ENCODE measurements around the gene TBX10. TPM values are rescaled to one million over a fixed set of nuclear protein-coding genes. Genes with fewer than 3 reads are reported as not detected.
"Not testable (repeated sequence)": the region's sequence is repeated elsewhere in the genome, so short reads cannot be mapped to it uniquely, and the experiment has no call there.

The TBX10 gene
- total and polyA plus RNA-seq, 4 donors, result not detected

GRCh38 chr11:67594480-67594879 lies 45.1 kb downstream of the TBX10 start:
- no peak for DNase-seq
- Histone ChIP-seq H3K27ac (ENCODE audit: low read depth in 1 of 2, low read length in 1 of 2) (no peak overlapping the region), H3K4me3 (no peak overlapping the region), H3K4me1 (ENCODE audit: control insufficient read depth in 5 of 5, insufficient read depth in 5 of 5, low read length in 5 of 5) (no peaks in the 10 kb centered on the region), H3K9ac (ENCODE audit: insufficient read depth in 1 of 2, low read length in 2 of 2) (no peak overlapping the region), H3K36me3 (ENCODE audit: control insufficient read depth in 4 of 4, insufficient read depth in 4 of 4, low read length in 4 of 4) (peaks cover 0 to 3% (median 0%) of the 10 kb centered on the region in 4 donors), H3K9me3 (ENCODE audit: control insufficient read depth in 4 of 4, insufficient read depth in 3 of 4, low read length in 3 of 4) (no peaks in the 10 kb centered on the region), H3K27me3 (ENCODE audit: control insufficient read depth in 3 of 3, insufficient read depth in 3 of 3, low read length in 2 of 3) (no peaks in the 10 kb centered on the region)
- WGBS, 2 donors, result 67 to 70% methylated on average over 3 of the region's 3 CpGs
- TF ChIP-seq CTCF (IDR thresholded peaks at IDR 0.05; ENCODE audit: control extremely low read depth, extremely low read depth), result no peak
- no peak for ATAC-seq (ENCODE audit: insufficient read depth, low FRiP score)

- DNase-seq, result no peak
These were observed 46.0 kb downstream of the TBX10 start for GRCh38 chr11:67593565-67593905.

GRCh38 chr11:67592880-67593564 lies 46.5 kb downstream of the TBX10 start:
- no peak overlapping the region for H3K4me3 ChIP-seq
- H3K27ac ChIP-seq (ENCODE audit: low read depth in 1 of 2, low read length in 1 of 2), result no peak overlapping the region
- H3K27me3 ChIP-seq (ENCODE audit: control insufficient read depth in 3 of 3, insufficient read depth in 3 of 3, low read length in 2 of 3), result no peaks in the 10 kb centered on the region
- TF ChIP-seq CTCF (IDR thresholded peaks at IDR 0.05; ENCODE audit: control extremely low read depth, extremely low read depth), result no peak
- peaks cover 0 to 4% (median 1%) of the 10 kb centered on the region in 4 donors for H3K36me3 ChIP-seq (ENCODE audit: control insufficient read depth in 4 of 4, insufficient read depth in 4 of 4, low read length in 4 of 4)
- H3K4me1 ChIP-seq (ENCODE audit: control insufficient read depth in 5 of 5, insufficient read depth in 5 of 5, low read length in 5 of 5), result no peaks in the 10 kb centered on the region
- WGBS, 2 donors, result 77 to 84% methylated on average over 12 of the region's 12 CpGs
- no peak for ATAC-seq (ENCODE audit: insufficient read depth, low FRiP score)
- no peak for DNase-seq
- H3K9ac ChIP-seq (ENCODE audit: insufficient read depth in 1 of 2, low read length in 2 of 2), result no peak overlapping the region
- H3K9me3 ChIP-seq (ENCODE audit: control insufficient read depth in 4 of 4, insufficient read depth in 3 of 4, low read length in 3 of 4), result no peaks in the 10 kb centered on the region

More at GRCh38 chr11:67593565-67593905, 46.0 kb downstream of the TBX10 start:
- Histone ChIP-seq H3K4me1 (ENCODE audit: control insufficient read depth in 5 of 5, insufficient read depth in 5 of 5, low read length in 5 of 5) (no peaks in the 10 kb centered on the region), H3K27ac (ENCODE audit: low read depth in 1 of 2, low read length in 1 of 2) (no peak overlapping the region), H3K27me3 (ENCODE audit: control insufficient read depth in 3 of 3, insufficient read depth in 3 of 3, low read length in 2 of 3) (no peaks in the 10 kb centered on the region), H3K4me3 (no peak overlapping the region), H3K9me3 (ENCODE audit: control insufficient read depth in 4 of 4, insufficient read depth in 3 of 4, low read length in 3 of 4) (no peaks in the 10 kb centered on the region), H3K36me3 (ENCODE audit: control insufficient read depth in 4 of 4, insufficient read depth in 4 of 4, low read length in 4 of 4) (peaks cover 0 to 3% (median 1%) of the 10 kb centered on the region in 4 donors), H3K9ac (ENCODE audit: insufficient read depth in 1 of 2, low read length in 2 of 2) (no peak overlapping the region)
- 70 to 84% methylated on average over 3 of the region's 3 CpGs for WGBS, 2 donors
- TF ChIP-seq CTCF (IDR thresholded peaks at IDR 0.05; ENCODE audit: control extremely low read depth, extremely low read depth), result no peak
- ATAC-seq (ENCODE audit: insufficient read depth, low FRiP score), result no peak

- H3K4me3 ChIP-seq, result not testable (repeated sequence)
- 71 to 72% methylated on average over 11 of the region's 11 CpGs for WGBS, 2 donors
These were observed 50.6 kb downstream of the TBX10 start for GRCh38 chr11:67588899-67589415.

More at GRCh38 chr11:67588899-67589415, 50.6 kb downstream of the TBX10 start:
- Histone ChIP-seq H3K36me3 (ENCODE audit: control insufficient read depth in 4 of 4, insufficient read depth in 4 of 4, low read length in 4 of 4) (peaks cover 5 to 24% (median 19%) of the 10 kb centered on the region in 4 donors), H3K4me1 (ENCODE audit: control insufficient read depth in 5 of 5, insufficient read depth in 5 of 5, low read length in 5 of 5) (peaks cover 0 to 14% (median 4%) of the 10 kb centered on the region in 5 donors)
- not testable (repeated sequence) for H3K9me3 ChIP-seq (ENCODE audit: control insufficient read depth in 4 of 4, insufficient read depth in 3 of 4, low read length in 3 of 4); H3K27ac ChIP-seq (ENCODE audit: low read depth in 1 of 2, low read length in 1 of 2); DNase-seq; H3K9ac ChIP-seq (ENCODE audit: insufficient read depth in 1 of 2, low read length in 2 of 2); ATAC-seq (ENCODE audit: insufficient read depth, low FRiP score); H3K27me3 ChIP-seq (ENCODE audit: control insufficient read depth in 3 of 3, insufficient read depth in 3 of 3, low read length in 2 of 3)

Data from lung (tissue), 12 donors.